Peyer's patch (tissue), 4 donors: Measurements from ENCODE around the gene PRRC2B.

Experiments
- CTCF ChIP-seq, 6 experiments: fragments of 450-650 bp in 4 of 6; fragments of 200-600 bp in 2 of 6; sonication (generic) in 1 of 6; IDR thresholded peaks; one replicate each; pipeline ENCODE4 v1.5.1; 2017 to 2019; ENCODE audit warnings: antibody characterized with exemption in 6 of 6, mild to moderate bottlenecking in 3 of 6, moderate library complexity in 1 of 6
- POLR2A ChIP-seq, 2 donors: fragments of 450-650 bp; IDR thresholded peaks; one replicate each; pipeline ENCODE4 v1.5.1; 2017; ENCODE audit warnings: antibody characterized with exemption in 2 of 2, mild to moderate bottlenecking in 2 of 2, moderate library complexity in 2 of 2

DNA sequence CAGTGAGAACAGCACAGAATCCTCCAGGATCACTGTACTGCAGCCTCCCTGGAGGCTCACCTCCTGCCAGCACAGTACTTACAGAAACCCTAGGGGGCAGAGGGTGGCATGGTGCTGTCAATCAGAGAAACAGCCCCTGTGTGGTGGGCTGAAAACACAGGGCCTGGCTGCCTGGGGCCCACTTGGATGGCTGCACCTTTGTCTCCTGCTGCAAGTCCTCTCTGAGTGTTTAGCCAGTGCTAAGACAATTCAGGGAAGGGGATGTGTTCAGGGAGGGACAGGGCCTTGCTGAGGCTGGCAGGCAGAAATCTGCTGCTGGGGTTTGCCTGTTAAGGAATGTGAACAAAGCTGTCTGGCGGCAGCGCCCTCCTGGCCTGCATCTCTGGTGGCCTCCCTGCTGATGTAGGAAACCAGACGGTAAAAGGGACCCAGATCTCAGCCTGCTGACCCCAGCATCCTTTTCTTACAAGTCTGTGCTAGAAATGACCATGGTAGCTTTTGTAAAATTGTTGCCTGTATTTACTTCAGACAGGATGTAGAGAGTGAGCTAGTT lies 39.5 kb downstream of the PRRC2B start:
- TF ChIP-seq CTCF (IDR thresholded peaks at IDR 0.05) (no peak), POLR2A (IDR thresholded peaks at IDR 0.05) (no peak)
